GM18517 (cell line): ENCODE measurements around the gene TINAGL1.

Experiments
- ATAC-seq: cut with Tn5 transposase; IDR thresholded peaks from one replicate; pipeline ENCODE4 v1.9.1; 2021; ENCODE audit warnings: mild to moderate bottlenecking, moderate library complexity; ENCODE audit not compliant: unreplicated experiment

The TINAGL1 gene

GRCh38 chr1:31576201-31576669, at the start of gene TINAGL1:
TSS of gene TINAGL1 (plus strand) at chr1:31576515. CDS start at chr1:31577149, 634 bp downstream.
- ATAC-seq = no peak

- ATAC-seq = no peak
Measured at GRCh38 chr1:31529999-31530684, 46.2 kb upstream of the TINAGL1 start.

GRCh38 chr1:31531177-31531999, 44.9 kb upstream of the TINAGL1 start:
- ATAC-seq = no peak

- no peak for ATAC-seq
Measured at GRCh38 chr1:31532173-31532572, 44.1 kb upstream of the TINAGL1 start.

GRCh38 chr1:31535561-31535960, 40.8 kb upstream of the TINAGL1 start:
- ATAC-seq = no peak

GRCh38 chr1:31539329-31539728, 37.0 kb upstream of the TINAGL1 start:
- no peak for ATAC-seq

GRCh38 chr1:31541194-31541593, 35.1 kb upstream of the TINAGL1 start:
- no peak for ATAC-seq

- ATAC-seq = no peak
Measured at GRCh38 chr1:31545927-31546540, 30.3 kb upstream of the TINAGL1 start.

GRCh38 chr1:31548534-31548906, 27.8 kb upstream of the TINAGL1 start:
- peak; percentile 27 for ATAC-seq

GRCh38 chr1:31548907-31549808, 27.2 kb upstream of the TINAGL1 start:
- peak; percentile 85 for ATAC-seq

GRCh38 chr1:31549809-31550620, 26.3 kb upstream of the TINAGL1 start:
- peak; percentile 52 for ATAC-seq

GRCh38 chr1:31551208-31551607, 25.1 kb upstream of the TINAGL1 start:
- ATAC-seq = no peak

GRCh38 chr1:31552489-31552888, 23.8 kb upstream of the TINAGL1 start:
- ATAC-seq = no peak

- ATAC-seq = no peak
Measured at GRCh38 chr1:31556481-31557006, 19.8 kb upstream of the TINAGL1 start.

- no peak for ATAC-seq
Measured at GRCh38 chr1:31559715-31560114, 16.6 kb upstream of the TINAGL1 start.

- no peak for ATAC-seq
Measured at GRCh38 chr1:31560394-31560793, 15.9 kb upstream of the TINAGL1 start.

GRCh38 chr1:31562707-31563360, 13.5 kb upstream of the TINAGL1 start:
- ATAC-seq = no peak

GRCh38 chr1:31564606-31564989, 11.7 kb upstream of the TINAGL1 start:
- ATAC-seq = no peak

- ATAC-seq = no peak
Measured at GRCh38 chr1:31567956-31568570, 8.3 kb upstream of the TINAGL1 start.
